Stimulated activated CD8-positive, alpha-beta memory T cell treated with anti-CD3 and anti-CD28 coated beads, Interleukin-15, amount 100 ng/mL, for 1 hour (primary cell): ENCODE results near the gene REC8.
"Not testable (repeated sequence)": the region's sequence is repeated elsewhere in the genome, so short reads cannot be mapped to it uniquely, and the experiment has no call there.

Experiments used
- DNase-seq: peaks from one replicate; pipeline ENCODE4 v3.0.0-alpha.2; 2020; ENCODE audit warnings: low read depth

The REC8 gene

DNA sequence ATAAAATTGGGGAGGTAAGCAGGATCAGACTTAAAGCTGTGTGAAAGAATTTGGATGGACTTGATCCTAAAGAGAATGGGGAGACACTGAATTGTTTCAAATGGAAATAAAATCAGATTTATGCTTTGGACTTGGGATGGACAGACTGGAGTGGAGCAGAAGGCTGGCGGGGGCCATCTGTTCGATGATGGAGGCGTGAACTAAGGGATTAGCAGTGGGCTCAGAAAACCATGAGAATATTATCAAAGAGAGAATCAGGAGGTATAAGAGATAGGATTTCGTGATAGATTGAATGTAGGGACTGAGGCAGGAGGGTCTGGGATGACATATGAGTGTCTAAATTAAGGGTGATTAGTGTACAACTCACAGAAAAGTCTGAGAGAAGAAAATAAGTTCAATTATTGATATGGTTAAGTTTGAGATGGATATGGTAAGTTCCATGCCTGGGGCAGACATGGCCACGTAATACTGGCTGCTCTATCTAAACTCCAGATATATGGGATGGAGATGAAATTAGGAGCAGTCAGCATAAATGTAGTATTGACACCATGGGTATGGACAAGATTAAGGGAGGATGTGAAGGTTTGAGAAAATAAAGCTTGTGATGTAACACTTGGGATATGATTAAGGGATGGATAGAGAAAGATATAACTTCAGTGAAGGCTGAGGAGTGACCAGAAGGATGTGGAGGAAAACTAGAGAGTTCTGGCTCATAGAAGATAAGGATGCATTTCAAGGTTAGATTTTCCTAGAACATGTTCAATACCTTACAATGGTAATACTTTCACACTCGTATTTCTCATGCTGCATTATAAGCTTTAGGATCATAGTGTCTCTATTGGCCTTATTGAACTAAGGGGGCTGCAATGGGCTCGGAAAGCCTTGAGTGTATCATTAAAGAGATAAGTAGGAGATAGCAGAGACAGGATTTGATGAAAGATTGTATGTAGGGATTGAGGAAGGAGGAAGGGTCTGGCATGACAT lies 32.6 kb downstream of the REC8 start:
- no peak for DNase-seq

DNA sequence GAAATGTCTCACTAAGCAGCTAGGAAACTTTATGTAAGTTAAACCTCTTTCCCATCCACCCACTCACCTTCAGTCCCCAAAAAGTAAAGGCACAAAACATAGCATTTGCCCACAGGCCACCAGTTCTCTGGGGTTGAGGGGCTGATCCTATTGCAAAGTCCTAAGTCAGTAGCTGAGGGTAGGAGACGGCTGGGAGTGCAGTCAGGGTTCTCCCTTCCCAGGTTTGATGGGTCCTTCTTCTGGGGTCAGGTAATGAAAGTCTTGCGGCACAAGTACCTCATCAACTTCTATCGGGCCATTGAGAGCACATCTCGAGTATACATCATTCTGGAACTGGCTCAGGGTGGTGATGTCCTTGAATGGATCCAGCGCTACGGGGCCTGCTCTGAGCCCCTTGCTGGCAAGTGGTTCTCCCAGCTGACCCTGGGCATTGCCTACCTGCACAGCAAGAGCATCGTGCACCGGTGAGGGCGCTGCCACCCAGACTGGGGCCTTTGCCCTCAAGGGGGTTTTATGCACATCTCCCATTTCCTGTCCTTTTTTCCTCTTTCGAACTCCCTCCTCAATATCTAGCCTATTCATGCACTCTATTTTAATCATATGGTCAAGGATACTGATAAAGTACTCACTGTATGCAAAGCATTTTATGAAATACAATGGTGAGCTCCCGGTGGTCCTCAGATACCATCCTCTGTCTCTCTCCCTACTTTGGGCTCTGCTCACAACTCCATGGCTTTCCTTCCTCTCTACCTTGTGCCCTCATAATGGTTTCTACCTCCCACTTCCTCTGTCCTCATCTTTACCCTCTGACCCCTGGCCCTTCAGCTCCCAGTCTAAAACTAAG lies 34.6 kb downstream of the REC8 start:
- no peak for DNase-seq

DNA sequence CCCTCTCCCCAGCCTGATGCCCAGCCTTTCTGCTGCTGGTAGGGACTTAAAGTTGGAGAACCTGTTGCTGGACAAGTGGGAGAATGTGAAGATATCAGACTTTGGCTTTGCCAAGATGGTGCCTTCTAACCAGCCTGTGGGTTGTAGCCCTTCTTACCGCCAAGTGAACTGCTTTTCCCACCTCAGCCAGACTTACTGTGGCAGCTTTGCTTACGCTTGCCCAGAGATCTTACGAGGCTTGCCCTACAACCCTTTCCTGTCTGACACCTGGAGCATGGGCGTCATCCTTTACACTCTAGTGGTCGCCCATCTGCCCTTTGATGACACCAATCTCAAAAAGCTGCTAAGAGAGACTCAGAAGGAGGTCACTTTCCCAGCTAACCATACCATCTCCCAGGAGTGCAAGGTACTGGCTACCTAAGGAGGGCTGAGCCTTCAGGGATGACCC lies 35.2 kb downstream of the REC8 start:
- DNase-seq: no peak

DNA sequence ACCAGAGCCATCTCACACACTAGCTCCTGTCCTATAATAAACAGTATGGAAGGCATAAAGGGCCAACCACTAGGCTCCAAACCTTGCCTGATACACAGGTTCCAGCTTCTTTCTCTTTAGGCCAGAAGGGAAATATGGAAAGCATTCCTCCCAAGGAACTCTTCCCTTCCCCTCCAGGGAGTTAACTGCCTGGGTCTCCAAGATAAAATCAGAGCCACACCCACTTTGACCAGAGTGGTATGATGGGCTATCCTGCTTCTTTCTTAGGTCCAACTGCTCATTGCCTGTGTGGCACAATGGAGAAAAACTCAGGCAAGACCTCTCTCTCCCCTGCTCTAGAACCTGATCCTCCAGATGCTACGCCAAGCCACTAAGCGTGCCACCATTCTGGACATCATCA lies 35.7 kb downstream of the REC8 start:
- DNase-seq: no peak

DNA sequence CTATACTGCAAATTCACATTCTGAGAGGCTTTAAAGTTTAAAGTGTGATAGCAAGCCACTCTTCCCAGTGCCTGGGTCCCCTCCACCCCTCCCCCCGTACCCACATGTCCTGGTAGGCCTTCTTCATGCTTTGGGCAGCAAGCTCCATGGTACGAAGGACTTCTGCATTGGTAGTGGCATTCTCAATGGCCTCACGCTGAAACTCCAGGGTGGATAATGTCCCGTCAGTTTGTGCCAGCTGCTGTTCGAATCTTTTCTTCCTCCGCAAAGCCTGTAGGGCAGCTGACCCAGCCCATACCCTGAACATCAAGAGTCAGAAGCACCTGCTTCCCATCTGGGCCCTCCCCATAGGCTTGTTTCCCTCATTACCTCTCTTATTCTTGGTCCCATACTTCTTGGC lies 39.4 kb downstream of the REC8 start:
- DNase-seq: no peak

DNA sequence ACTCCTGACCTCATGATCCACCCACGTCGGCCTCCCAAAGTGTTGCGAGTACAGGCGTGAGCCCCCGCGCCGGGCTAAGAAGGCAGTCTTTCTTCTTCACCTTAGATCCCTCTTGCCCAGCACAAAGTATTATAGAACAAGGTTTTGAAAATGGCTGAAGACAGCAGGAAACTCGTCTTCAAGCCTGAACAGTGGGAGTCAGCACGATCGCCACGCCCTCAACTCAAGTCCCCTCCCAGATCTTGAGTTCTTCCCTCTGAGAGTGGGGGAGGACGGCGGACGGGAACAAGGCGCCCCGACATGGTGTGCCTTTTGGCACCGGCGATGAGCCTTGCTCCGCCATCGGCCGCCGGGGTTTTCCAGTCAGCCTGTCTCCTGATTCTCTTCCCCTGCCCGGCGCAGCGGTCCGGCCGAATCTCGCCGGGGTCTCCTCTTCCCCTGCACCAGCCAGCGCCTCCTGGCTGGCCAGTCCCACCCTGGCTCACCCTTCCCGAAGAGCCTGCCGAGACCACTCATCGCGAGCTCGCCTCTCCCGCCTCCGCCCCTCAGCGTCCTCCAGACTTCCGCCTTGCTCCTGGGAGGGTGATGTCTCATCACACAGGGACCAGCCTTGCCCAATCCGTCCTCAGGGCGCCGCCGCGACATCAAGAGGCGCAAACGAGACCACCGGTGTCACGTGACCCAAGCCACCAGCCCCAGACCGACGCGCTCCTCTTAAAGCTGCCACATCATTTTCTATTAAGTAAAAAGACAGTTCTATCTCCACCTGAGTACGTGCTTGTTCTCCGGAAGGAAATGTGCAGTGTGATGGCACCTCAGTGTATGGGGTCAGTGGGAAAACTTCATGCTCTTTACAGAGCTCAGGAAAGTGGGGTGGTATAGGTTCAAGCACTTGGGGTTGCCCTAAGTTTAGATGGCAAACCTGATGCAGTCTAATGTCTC lies 41.3 kb downstream of the REC8 start, which contains the start of gene CHMP4A:
Gene CHMP4A (minus strand): TSS at position 565 of the 942 bp plus-strand sequence. CDS start 49 bp downstream, at position 516.
- DNase-seq: peak; percentile 93

DNA sequence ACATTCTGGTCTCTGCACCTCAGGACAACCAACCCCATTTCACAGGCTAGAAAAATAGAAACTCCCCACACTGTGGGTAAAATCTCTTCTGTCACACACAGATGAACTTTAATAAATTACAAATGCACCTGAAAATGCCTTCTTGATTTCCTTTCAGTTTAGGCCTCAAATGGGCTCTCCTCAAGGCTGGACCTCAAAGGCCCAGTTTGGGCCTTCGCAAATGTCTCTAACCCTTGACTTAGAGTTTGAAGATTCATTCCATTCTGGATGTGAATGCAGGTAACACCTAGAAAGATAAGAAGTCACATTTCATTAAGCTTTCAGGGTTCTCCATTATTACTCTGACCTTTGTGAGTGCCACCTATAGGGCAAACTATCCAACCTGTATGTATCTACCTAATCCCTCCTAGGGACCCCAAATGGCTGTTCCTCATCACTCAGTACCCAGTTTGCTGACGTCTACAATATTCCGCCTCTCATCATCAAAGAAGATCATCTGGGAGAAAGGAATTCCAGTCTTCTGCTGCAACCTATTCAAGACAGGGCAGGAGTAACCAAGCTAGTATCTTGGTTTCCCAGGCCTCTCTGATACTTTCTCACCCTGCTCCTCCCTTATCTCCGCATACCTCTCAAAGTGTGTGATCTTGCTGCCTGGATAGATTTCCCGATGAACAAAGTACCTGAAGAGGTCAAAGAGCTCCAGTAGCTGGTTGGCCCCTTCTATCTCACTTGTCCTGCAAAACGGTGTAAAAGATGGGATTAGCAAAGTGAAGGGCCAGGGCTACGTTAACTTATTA lies 42.2 kb downstream of the REC8 start:
- DNase-seq: no peak

DNA sequence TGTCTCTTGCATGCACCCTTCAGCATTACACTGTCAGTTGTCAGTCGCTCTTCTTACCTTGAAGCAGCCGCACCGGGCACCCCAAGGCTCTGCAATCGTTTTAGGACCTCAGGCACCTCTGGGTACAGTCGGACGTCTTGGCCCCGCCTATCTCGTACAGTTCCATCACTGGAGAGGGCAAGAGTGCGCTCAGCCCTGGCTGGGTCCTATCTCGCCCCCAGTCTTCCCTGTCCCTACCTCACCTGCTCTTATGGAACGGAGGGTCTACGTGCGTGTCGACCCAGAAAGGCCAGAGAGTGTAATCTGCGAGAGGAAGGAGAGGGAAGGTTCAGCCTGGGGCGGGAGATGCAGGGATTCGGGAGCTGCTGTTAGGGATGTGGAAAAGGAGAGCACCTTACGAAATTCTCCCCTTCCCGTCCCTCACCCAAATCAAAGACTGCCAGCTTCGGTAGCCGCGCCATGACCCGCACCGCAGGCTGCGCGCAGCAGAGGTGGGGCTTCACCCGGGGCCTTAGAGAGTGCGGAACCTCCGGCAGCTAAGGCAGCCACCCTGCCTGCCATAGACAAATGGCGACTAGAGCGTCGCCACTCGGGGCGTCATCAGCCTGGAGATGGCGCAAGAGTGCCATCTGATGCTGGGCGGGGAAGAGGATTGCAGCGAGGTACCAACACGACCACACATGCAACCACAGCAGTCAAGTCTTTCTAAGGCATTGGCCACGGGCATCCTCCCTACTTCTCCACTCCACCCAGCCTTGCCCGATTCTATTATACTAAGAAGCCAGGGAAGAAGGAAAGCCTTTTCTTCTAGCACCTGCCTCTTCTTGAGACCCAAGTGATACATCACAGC lies 43.8 kb downstream of the REC8 start, which contains the start of gene MDP1:
Gene MDP1 (minus strand): TSS at position 572 of the 850 bp plus-strand sequence. CDS start 111 bp downstream, at position 461.
- peak; percentile 67 for DNase-seq

DNA sequence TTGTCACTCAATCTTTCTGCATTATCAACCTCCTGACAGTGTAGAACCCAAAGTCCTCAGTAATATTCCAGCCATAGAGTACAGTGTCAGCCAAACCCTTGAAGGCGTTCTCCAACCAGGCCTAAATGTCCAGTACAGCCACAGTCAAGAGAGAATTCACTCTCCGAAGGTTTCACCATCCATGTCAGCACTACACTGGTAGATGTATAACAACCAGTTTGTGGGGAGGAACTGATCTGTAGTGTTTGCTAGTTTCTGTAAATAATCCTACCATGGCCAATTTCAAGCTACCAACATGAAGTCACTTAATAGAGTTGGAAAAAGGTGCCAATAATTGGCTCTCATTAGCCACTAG lies 44.4 kb downstream of the REC8 start:
- DNase-seq: no peak

DNA sequence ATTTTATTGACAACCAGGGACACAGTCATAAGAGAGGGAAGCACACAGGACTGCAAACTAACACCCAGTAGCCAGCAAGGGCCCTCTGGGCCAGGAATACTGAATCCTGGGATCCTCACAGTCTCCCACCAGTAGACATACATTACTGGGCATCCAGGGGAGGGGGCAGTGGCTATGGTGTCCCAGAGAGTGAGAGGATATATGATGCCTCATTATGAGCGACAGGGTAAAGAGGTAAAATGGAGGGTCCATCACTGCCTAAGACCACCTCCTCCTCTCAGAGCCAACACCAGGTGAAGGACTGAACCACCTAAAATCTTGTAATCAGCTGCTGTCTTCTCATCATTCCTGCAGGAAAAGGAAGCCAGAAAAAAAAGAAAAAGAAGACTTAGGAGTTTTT lies 45.0 kb downstream of the REC8 start:
- DNase-seq: not testable (repeated sequence)

DNA sequence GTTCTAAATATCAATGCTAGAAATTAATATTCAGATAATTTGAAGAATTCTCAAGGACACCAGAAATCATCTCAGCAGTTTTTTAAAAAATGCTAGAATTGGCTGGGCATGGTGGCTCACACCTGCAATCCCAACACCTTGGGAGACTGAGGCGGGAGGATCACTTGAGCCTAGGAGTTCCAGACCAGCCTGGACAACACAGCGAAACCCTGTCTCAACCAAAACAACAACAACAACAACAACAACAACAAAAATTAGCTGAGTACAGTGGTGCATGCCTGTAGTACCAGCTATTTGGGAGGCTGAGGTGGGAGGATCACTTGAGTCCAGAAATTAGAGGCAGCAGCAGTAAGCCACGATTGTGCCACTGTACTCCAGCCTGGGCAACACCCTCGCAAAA lies 47.2 kb downstream of the REC8 start:
- no peak for DNase-seq

DNA sequence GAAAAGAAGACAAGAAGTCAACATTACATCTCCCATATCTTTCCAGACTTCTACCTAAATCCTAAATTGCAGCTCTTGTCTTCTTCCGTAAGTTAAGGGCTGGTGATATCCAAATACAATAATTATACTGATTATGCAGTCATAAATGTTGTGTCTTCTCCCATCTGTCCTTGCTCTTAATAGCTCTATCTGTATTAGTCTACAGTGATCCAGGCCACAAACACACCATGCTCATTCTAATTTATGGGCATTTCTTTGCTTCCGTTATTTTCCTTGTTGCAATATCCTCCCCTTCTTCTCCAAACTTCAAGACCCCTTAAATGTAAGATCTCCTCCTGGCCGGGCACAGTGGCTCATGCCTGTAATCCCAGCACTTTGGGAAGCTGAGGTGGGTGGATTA lies 47.6 kb downstream of the REC8 start:
- no peak for DNase-seq

DNA sequence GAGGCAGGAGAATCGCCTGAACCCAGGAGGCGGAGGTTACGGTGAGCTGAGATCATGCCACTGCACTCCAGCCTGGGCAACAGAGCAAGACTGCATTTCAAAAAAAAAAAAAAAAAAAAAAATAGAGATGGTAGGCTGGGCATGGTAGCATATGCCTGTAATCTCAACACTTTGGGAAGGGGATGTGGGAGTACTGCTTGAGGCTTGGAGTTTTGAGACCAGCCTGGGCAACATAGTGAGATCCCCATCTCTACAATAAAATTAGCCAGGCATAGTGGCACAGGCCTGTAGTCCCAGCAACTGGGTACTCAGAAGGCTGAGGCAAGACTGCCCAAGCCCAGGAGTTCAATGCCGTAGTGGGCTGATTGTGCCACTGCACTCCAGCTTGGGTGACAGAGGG lies 51.1 kb downstream of the REC8 start:
- DNase-seq: not testable (repeated sequence)

DNA sequence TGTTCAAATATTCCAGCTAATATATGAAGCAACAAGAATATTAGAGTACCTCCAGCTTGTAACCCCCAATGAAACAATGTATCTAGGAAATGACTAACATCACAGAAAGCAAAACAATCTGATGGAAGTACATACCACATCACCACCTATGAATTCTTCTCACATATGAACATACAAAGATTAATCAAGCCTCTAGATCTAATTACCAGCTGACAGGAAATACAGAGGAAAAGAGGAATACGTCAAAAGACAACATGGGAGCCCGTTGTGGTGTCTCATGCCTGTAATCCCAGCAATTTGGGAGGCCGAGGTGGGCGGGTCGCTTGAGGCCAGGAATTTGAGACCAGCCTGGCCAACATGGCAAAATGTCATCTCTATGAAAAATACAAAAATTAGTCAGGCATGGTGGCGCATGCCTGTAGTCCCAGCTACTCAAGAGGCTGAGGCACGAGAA lies 52.8 kb downstream of the REC8 start:
- DNase-seq: no peak

DNA sequence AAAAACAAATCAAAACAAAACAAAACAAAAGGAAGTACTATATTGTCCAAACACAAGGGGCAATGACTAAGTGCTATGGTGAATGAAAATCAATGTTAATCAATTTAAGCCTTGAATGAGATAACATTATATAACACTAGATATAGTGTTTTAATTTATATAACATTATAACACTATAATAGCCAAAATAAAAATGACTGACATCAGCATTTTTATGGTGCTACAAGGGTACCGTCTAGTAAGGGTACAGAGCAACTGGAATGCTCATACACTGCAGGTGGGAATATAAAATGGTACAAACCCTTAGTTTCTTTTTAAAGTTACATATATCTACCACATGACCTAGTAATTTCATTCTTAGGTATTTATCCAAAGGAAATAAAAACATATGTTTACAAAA lies 54.6 kb downstream of the REC8 start:
- DNase-seq: no peak

DNA sequence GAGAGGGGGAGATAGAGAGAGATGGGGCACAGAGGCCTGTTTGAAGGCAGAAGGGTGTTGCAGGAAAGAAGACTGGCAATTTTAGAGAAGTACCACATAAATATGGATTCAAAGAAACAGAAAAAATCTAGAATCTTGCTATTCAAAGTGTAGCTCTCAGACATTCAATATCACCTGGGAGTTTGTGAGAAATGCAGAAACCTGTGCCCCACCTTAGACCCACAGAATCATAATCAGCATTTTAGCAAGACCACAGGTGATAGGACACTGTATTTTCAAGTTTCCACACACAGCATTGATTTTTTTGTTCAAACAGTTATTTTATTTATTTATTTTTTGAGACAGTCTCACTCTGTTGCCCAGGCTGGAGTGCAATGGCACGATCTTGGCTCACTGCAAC lies 57.0 kb downstream of the REC8 start:
- DNase-seq: no peak
